Renal cortex interstitium (tissue), 11 donors: Measurements from ENCODE around the gene ELMO1. TPM values are rescaled to one million over a fixed set of nuclear protein-coding genes. Genes with fewer than 3 reads are reported as not detected.

ENCODE experiments used
- DNase-seq, 11 donors: peaks; one replicate each; pipeline ENCODE4 v3.0.0-alpha.2; 2013; ENCODE audit warnings: low read depth in 9 of 11, low spot score in 4 of 11; ENCODE audit errors: extremely low read depth in 1 of 11
- polyA plus RNA-seq, 3 donors: library from polyadenylated mRNA; unstranded; fragments of 120-200 nt; gene quantifications; one replicate each; pipeline ENCODE4 v1.2.1, GENCODE V29; 2013; ENCODE audit not compliant: insufficient read length in 3 of 3

ELMO1 gene
- polyA plus RNA-seq, 3 donors: 9.0 to 11.8 (median 10.9) TPM

- DNase-seq: no peak
These were observed 218.4 kb downstream of the ELMO1 start for GRCh38 chr7:37230221-37230620.

- no peak for DNase-seq
These were observed 219.3 kb downstream of the ELMO1 start for GRCh38 chr7:37229381-37229780.

GRCh38 chr7:37225285-37225969 lies 223.2 kb downstream of the ELMO1 start:
- DNase-seq: peak in 1 of 11 donors; percentile 54

DNA sequence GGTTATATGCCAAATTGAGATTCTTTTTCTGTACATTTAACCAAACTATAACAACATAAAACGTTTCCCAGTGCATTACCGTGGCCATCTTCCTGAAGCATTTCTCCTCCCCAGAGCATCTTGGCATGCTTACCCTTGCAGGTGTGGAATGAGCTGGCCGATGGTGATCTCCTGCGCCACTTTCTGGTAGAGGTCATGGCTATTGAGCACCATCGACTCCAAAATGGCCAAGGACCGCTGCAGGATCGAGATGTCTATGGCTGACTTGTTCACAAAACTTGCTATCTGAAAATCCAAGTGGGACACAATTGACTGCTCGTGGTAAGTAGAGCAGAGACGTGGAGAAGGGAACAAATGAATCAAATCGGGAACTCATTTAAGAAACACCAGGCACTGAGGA lies 223.9 kb downstream of the ELMO1 start:
- no peak for DNase-seq

- no peak for DNase-seq
These were observed 228.0 kb downstream of the ELMO1 start for GRCh38 chr7:37220664-37221063.

GRCh38 chr7:37218956-37219355 lies 229.7 kb downstream of the ELMO1 start:
- DNase-seq: no peak

DNA sequence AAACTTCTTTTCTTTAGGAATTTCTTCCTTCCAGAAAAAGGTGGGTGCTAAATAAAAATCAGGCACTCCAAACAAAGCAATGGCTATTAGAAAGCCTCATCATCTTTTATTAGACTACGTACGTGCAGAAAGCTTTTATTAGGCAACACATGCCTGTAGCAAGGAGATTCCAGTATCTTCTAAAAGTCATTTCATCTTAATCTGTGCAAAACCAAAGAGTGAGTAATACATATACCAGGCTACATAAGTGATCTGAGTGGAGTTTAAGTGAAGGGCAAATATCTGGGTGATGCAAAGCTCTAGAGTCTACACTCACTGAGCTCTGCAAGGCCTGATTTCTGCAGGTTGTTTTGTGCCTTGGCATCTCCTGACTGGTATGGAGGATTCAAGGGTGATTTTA lies 231.7 kb downstream of the ELMO1 start:
- no peak for DNase-seq

DNA sequence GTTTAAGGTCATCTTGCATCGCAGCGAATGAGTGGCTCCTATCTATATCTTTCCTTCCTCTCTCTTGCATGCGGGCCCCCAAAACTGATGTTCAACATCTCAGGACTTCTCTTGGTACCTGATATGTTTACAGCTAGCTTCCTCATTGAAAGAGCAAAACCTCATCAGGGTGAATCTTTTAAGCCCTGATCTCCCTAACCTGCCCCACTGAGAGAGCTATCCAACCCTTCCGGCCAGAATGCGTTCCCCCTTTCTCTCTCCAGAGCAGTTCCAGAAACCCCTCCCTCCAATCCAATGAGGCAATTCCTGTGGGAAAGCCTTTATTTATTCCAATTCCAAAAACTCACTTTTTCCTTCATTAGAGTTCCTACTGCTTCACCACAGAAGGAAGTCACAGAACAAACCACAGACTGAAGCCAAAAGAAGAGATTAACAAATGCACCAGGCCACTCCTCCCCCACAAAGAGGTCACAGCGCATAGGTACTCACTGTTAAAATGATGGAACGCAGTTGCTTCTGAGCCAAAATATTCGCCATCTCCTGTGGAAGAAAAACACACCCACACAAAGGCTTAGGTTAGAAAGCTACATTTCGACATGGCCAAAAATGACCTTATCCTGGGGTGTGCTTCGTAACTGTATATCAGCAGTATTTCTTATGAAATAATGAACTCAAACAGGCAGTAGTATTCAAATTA lies 232.4 kb downstream of the ELMO1 start:
- no peak for DNase-seq

DNA sequence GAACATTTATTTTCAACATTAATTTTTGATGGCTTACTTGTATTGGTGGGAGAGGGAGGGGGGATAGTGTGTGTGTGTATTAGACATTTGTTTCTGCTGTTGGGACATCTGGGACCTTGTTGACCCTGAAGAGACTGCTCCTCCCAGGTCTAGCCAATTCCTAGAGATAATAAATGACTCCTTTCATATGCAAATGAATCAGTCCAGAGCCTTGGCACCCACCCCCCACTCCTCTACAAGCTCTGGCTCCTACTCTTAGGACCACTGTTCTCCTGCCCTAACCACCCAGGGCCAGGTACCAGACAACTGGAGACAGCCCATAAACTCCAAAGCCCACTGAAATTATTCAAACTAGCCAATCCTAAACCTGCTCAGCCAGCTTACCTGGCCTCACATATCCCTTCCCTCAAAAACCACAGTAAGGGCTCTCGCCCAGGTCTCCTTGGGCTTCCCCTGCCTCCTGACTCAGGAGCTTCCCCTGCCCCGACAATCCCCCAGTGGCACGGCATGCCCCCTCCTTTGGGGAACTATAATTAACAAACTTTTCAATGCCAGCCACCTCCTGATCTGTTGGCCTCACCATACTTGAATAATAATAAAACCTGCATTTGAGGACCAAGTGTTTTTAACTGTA lies 233.3 kb downstream of the ELMO1 start:
- no peak for DNase-seq

- DNase-seq: no peak
These were observed 236.1 kb downstream of the ELMO1 start for GRCh38 chr7:37212556-37212955.

- DNase-seq: no peak
These were observed 236.6 kb downstream of the ELMO1 start for GRCh38 chr7:37212051-37212450.

- DNase-seq: no peak
These were observed 237.4 kb downstream of the ELMO1 start for GRCh38 chr7:37211097-37211880.

- no peak for DNase-seq
These were observed 239.5 kb downstream of the ELMO1 start for GRCh38 chr7:37209195-37209594.

GRCh38 chr7:37208528-37208927 lies 240.1 kb downstream of the ELMO1 start:
- peak in 1 of 11 donors; percentile 67 for DNase-seq

- DNase-seq: no peak
These were observed 242.5 kb downstream of the ELMO1 start for GRCh38 chr7:37206192-37206591.

DNA sequence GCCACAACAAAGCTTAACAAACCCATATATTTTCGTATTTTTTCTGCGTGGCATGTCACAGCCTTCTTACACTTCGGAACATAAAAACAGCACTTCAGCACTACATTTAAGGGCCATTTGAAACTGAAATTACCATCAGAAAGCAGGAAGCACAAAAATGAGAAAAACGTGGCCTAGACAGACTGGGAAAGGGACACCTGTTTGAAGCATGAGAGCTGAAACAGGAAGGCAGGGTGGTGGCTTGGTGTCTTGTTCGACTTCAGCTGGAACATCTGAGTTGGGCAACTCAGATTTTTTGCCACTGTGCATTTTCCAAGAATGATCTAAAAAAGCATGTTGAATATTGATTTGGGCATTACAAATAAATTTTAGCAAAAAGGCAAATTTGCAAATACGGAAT lies 243.2 kb downstream of the ELMO1 start:
- DNase-seq: no peak

GRCh38 chr7:37201876-37202198 lies 246.8 kb downstream of the ELMO1 start:
- no peak for DNase-seq

GRCh38 chr7:37201003-37201875 lies 247.4 kb downstream of the ELMO1 start:
- peak; percentile 69 to 86 (median 79) for DNase-seq
